Stimulated activated CD8-positive, alpha-beta memory T cell treated with anti-CD3 and anti-CD28 coated beads, Interleukin-15, amount 100 ng/mL, for 48 hours (primary cell): ENCODE data around the gene SLC66A1.

ENCODE experiments used
- DNase-seq, 2 donors: peaks; one replicate each; pipeline ENCODE4 v3.0.0-alpha.2; 2020; ENCODE audit warnings: low read depth in 2 of 2

SLC66A1 gene

DNA sequence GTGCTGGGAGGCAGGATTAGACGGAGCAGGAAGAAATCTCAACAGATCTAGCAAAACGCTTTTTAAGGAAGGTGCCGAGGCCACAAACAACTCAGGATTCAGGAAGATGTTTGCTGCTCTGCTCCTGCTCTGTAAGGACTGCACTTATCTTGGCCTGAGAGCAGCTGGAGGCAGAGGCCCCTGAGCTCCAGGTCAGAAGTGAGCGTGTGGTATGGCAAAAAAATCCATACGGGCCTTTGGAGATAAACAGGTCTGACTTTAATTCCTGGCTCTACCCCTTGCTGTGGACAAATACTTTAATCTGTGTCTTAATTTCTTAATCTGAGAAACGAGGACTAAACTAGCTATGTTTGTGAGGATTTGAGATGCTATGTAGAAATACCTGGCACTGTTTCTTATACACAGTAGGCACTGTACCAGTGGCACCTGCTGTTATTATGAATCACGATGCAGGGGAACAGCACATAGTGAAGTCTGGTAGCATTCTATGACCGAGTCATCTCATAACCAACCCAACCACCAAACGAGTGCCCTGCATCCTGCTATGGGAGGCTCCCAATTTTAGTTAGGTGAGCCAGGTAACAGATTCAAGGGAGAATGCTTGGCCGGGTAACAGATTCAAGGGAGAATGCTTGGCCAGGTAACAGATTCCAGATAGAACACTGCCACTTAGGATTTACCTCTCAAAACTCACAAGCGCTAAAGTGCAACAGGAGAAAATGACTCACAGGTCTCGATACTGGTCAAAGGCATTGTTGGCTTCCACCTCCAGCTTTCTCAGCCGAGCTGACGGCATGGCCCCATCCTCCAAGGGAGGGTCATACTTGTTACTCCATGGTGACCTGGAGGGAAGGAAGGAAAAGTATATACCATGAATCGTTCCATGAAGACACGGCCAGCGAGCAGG, 65.9 kb downstream of the SLC66A1 start:
- no peak for DNase-seq
